ENCODE results near the gene DDX43.
"Not testable (repeated sequence)": the region's sequence is repeated elsewhere in the genome, so short reads cannot be mapped to it uniquely, and the experiment has no call there.

DDX43 gene

GRCh38 chr6:73389854-73390253 is 4.8 kb upstream of the DDX43 start:
- DNase-seq, result no peak

- no peak for DNase-seq
These were observed 3.0 kb upstream of the DDX43 start for GRCh38 chr6:73391675-73392074.

GRCh38 chr6:73392188-73392587 is 2.4 kb upstream of the DDX43 start:
- DNase-seq, result not testable (repeated sequence)

GRCh38 chr6:73393278-73393677 is 1.4 kb upstream of the DDX43 start:
- DNase-seq, result no peak

- no peak for DNase-seq
These were observed 1.2 kb downstream of the DDX43 start for GRCh38 chr6:73395875-73396274.

- no peak for DNase-seq
These were observed 6.0 kb downstream of the DDX43 start for GRCh38 chr6:73400656-73401055.

GRCh38 chr6:73409395-73409794 is 14.8 kb downstream of the DDX43 start:
- no peak for DNase-seq

GRCh38 chr6:73413102-73413501 is 18.5 kb downstream of the DDX43 start:
- DNase-seq, result no peak

- DNase-seq, result no peak
These were observed 23.6 kb downstream of the DDX43 start for GRCh38 chr6:73418081-73418741.

- DNase-seq, result no peak
These were observed 26.9 kb downstream of the DDX43 start for GRCh38 chr6:73421534-73421933.

GRCh38 chr6:73435236-73435635 is 40.6 kb downstream of the DDX43 start:
- DNase-seq, result no peak

- no peak for DNase-seq
These were observed 48.9 kb downstream of the DDX43 start for GRCh38 chr6:73443555-73443954.

- DNase-seq, result peak; percentile 23 to 34
These were observed 56.8 kb downstream of the DDX43 start for GRCh38 chr6:73451223-73452106.

- peak; percentile 61 to 85 for DNase-seq
These were observed 57.5 kb downstream of the DDX43 start, which contains the start of gene CGAS for GRCh38 chr6:73452107-73452461. CGAS (minus strand) TSS chr6:73452297; CDS start chr6:73452181, 116 bp downstream.

- peak in 1 of 2 donors; percentile 67 for DNase-seq
These were observed 61.4 kb downstream of the DDX43 start for GRCh38 chr6:73455865-73456629.

GRCh38 chr6:73459474-73459873 is 64.8 kb downstream of the DDX43 start:
- DNase-seq, result not testable (repeated sequence)

- DNase-seq, result no peak
These were observed 65.4 kb downstream of the DDX43 start for GRCh38 chr6:73460056-73460455.

GRCh38 chr6:73461537-73462350 is 67.1 kb downstream of the DDX43 start, which contains the start of gene MTO1:
MTO1 (plus strand) TSS chr6:73461737; CDS start chr6:73461855, 118 bp downstream.
- DNase-seq, result peak; percentile 54 to 67
